SK-N-SH (cell line): ENCODE results near the gene MAPKAPK3. TPM values are rescaled to one million over a fixed set of nuclear protein-coding genes. Genes with fewer than 3 reads are reported as not detected.

Experiments used
- CTCF ChIA-PET: fragments of 300-600, 350-600 bp; formaldehyde crosslinking; extraction: SDS; loops from one replicate; lab custom pipeline; 2021; lab: Yijun Ruan, JAX
- POLR2A ChIA-PET: fragments of 350-600 bp; sonication (Branson Sonifier 250); formaldehyde crosslinking; extraction: SDS; loops from one replicate; lab custom pipeline; 2020; ENCODE audit warnings: antibody characterized with exemption, inconsistent platforms; lab: Yijun Ruan, JAX
- DNase-seq: peaks from one replicate; pipeline ENCODE4 v3.0.0; 2012
- H2AFZ ChIP-seq: fragments of 200-600 bp; sonication (generic); 2 replicates; pipeline ENCODE4 v1.8.1; 2016; ENCODE audit warnings: antibody characterized with exemption, mild to moderate bottlenecking, low read depth
- H3F3A ChIP-seq: fragments of 200-600 bp; sonication (generic); replicated peaks from 2 replicates; pipeline ENCODE3; 2016; ENCODE audit warnings: antibody characterized with exemption, mild to moderate bottlenecking; ENCODE audit not compliant: insufficient read depth
- H3K27ac ChIP-seq, 2 experiments: fragments of 200-500 bp in 1 of 2; fragments of 200-600 bp in 1 of 2; sonication (Bioruptor generic) in 1 of 2; sonication (generic), shearing (Covaris generic) in 1 of 2; 2 replicates each; pipeline versions ENCODE4 v1.5.1 to v1.6.1; 2014 to 2016; ENCODE audit warnings: low read depth in 2 of 2, inconsistent platforms in 1 of 2, low read length in 1 of 2, mild to moderate bottlenecking in 1 of 2, mixed read lengths in 1 of 2
- H3K27me3 ChIP-seq: fragments of 200-600 bp; sonication (generic), shearing (Covaris generic); 2 replicates; pipeline ENCODE4 v1.6.1; 2016; ENCODE audit warnings: mixed run types; ENCODE audit not compliant: insufficient read depth
- H3K36me3 ChIP-seq, 2 experiments: fragments of 200-500 bp in 1 of 2; fragments of 200-600 bp in 1 of 2; sonication (Bioruptor generic) in 1 of 2; sonication (generic) in 1 of 2; replicated peaks in 1 of 2; 2 replicates each; pipeline versions ENCODE3 to v1.5.1; 2014 to 2016; ENCODE audit warnings: low read length in 1 of 2, mild to moderate bottlenecking in 1 of 2; ENCODE audit not compliant: insufficient read depth in 2 of 2, control insufficient read depth in 1 of 2
- H3K4me1 ChIP-seq, 2 experiments: fragments of 200-500 bp in 1 of 2; fragments of 200-600 bp in 1 of 2; sonication (Bioruptor generic) in 1 of 2; sonication (generic), shearing (Covaris generic) in 1 of 2; 2 replicates each; pipeline versions ENCODE4 v1.5.1 to v1.6.1; 2014 to 2016; ENCODE audit warnings: low read depth in 1 of 2, low read length in 1 of 2, mixed run types in 1 of 2; ENCODE audit not compliant: insufficient read depth in 2 of 2, control insufficient read depth in 1 of 2
- H3K4me2 ChIP-seq: fragments of 200-600 bp; sonication (generic), shearing (Covaris generic); 2 replicates; pipeline ENCODE4 v1.6.1; 2017; ENCODE audit warnings: mixed run types
- H3K4me3 ChIP-seq, 2 experiments: fragments of 200-500 bp in 1 of 2; fragments of 200-600 bp in 1 of 2; sonication (Bioruptor generic) in 1 of 2; sonication (generic), shearing (Covaris generic) in 1 of 2; 2 replicates each; pipeline versions ENCODE4 v1.5.1 to v1.8.1; 2014 to 2016; ENCODE audit warnings: low read depth in 2 of 2, inconsistent platforms in 1 of 2, low read length in 1 of 2, mild to moderate bottlenecking in 1 of 2, mixed read lengths in 1 of 2, moderate library complexity in 1 of 2
- H3K79me2 ChIP-seq: fragments of 200-600 bp; sonication (generic); 2 replicates; pipeline ENCODE4 v1.8.1; 2017; ENCODE audit warnings: mild to moderate bottlenecking; ENCODE audit not compliant: insufficient read depth
- H3K9ac ChIP-seq: fragments of 200-600 bp; sonication (generic); 2 replicates; pipeline ENCODE4 v1.6.1; 2017; ENCODE audit warnings: mixed run types
- H3K9me2 ChIP-seq: fragments of 200-600 bp; sonication (generic); 2 replicates; pipeline ENCODE4 v1.6.1; 2017; ENCODE audit warnings: mixed run types
- H3K9me3 ChIP-seq: fragments of 200-600 bp; sonication (generic); 2 replicates; pipeline ENCODE4 v1.6.1; 2017; ENCODE audit warnings: mixed run types, mild to moderate bottlenecking, moderate library complexity
- H4K20me1 ChIP-seq: fragments of 200-600 bp; sonication (generic); 2 replicates; pipeline ENCODE4 v1.6.1; 2017; ENCODE audit warnings: mild to moderate bottlenecking, mixed run types; ENCODE audit not compliant: insufficient read depth
- EZH2phosphoT487 ChIP-seq: fragments of 200-600 bp; sonication (generic); IDR thresholded peaks from 2 replicates; pipeline ENCODE4 v1.6.1; 2017; ENCODE audit warnings: low read depth, mixed run types, mild to moderate bottlenecking, antibody characterized with exemption, moderate library complexity, borderline replicate concordance
- FOSL2 ChIP-seq: IDR thresholded peaks from 2 replicates; pipeline ENCODE4 v1.4.0; 2012; ENCODE audit warnings: low read depth, mild to moderate bottlenecking, moderate library complexity, borderline replicate concordance
- FOXJ3 ChIP-seq: sonication (generic); formaldehyde crosslinking; IDR thresholded peaks from 2 replicates; pipeline ENCODE4 v1.5.1; 2020; ENCODE audit warnings: mild to moderate bottlenecking, missing genetic modification reagents
- FOXM1 ChIP-seq: IDR thresholded peaks from 2 replicates; pipeline ENCODE4 v1.4.0; 2012; ENCODE audit warnings: low read depth, mild to moderate bottlenecking
- GABPA ChIP-seq: IDR thresholded peaks from 2 replicates; pipeline ENCODE4 v1.4.0; 2012; ENCODE audit warnings: low read depth, mild to moderate bottlenecking
- GATA2 ChIP-seq: sonication (generic); formaldehyde crosslinking; IDR thresholded peaks from 2 replicates; pipeline ENCODE4 v1.5.0; 2020; ENCODE audit warnings: mild to moderate bottlenecking, missing genetic modification reagents
- MXI1 ChIP-seq: IDR thresholded peaks from 2 replicates; pipeline ENCODE4 v1.6.1; 2012; ENCODE audit warnings: mild to moderate bottlenecking, low read depth, low read length, improper control_type of control experiment
- NFIC ChIP-seq: IDR thresholded peaks from 2 replicates; pipeline ENCODE4 v1.4.0; 2012; ENCODE audit warnings: borderline replicate concordance
- POLR2AphosphoS5 ChIP-seq: IDR thresholded peaks from 2 replicates; pipeline ENCODE4 v1.6.1; 2012; ENCODE audit warnings: low read depth, low read length
- RAD21 ChIP-seq: IDR thresholded peaks from 2 replicates; pipeline ENCODE4 v1.6.1; 2012; ENCODE audit warnings: mild to moderate bottlenecking, low read length
- RCOR1 ChIP-seq: fragments of 150-350 bp; IDR thresholded peaks from 2 replicates; pipeline ENCODE4 v1.6.1; 2017; ENCODE audit warnings: antibody characterized with exemption, low read length
- RFX5 ChIP-seq: IDR thresholded peaks from 2 replicates; pipeline ENCODE4 v1.6.1; 2012; ENCODE audit warnings: mild to moderate bottlenecking, improper control_type of control experiment, low read length
- TCF12 ChIP-seq: IDR thresholded peaks from 2 replicates; pipeline ENCODE4 v1.4.0; 2012
- WGBS: methylation state at CpG from one replicate; pipeline ENCODE4 v1.1.6; 2017; ENCODE audit warnings: low lambda C conversion rate; 5-methylcytosine and 5-hydroxymethylcytosine counted together
- polyA plus RNA-seq, 3 experiments: library from polyadenylated mRNA; depleted of rRNA; stranded (reverse); fragments of >200 nt; gene quantifications; 2 replicates each; pipeline ENCODE4 v1.2.3, GENCODE V29; 2012
- TF ChIP-seq, protein P1 (sequence below): IDR thresholded peaks from 2 replicates; pipeline ENCODE4 v1.4.0; 2012; ENCODE audit warnings: low read depth, borderline replicate concordance
- TF ChIP-seq, protein P2 (sequence below): IDR thresholded peaks from 2 replicates; pipeline ENCODE4 v1.6.1; 2012; ENCODE audit warnings: mild to moderate bottlenecking, low read depth, low read length, moderate library complexity
- TF ChIP-seq, protein P3 (sequence below): IDR thresholded peaks from 2 replicates; pipeline ENCODE4 v1.4.0; 2012; ENCODE audit warnings: low read depth
- TF ChIP-seq, protein P4 (sequence below): fragments of 200-600 bp; sonication (generic); IDR thresholded peaks from 2 replicates; pipeline ENCODE4 v1.6.1; 2017; ENCODE audit warnings: antibody characterized with exemption, mild to moderate bottlenecking, moderate library complexity
- TF ChIP-seq, protein P5 (sequence below): IDR thresholded peaks from 2 replicates; pipeline ENCODE4; 2012
- TF ChIP-seq, protein P6 (sequence below): fragments of 150-350 bp; IDR thresholded peaks from 2 replicates; pipeline ENCODE4 v1.6.1; 2016; ENCODE audit warnings: mild to moderate bottlenecking, low read depth, low read length

MAPKAPK3 gene
- polyA plus RNA-seq, 1 of the 3 experiments (the other 2 are of a cell fraction), result 29.4 TPM

DNA sequence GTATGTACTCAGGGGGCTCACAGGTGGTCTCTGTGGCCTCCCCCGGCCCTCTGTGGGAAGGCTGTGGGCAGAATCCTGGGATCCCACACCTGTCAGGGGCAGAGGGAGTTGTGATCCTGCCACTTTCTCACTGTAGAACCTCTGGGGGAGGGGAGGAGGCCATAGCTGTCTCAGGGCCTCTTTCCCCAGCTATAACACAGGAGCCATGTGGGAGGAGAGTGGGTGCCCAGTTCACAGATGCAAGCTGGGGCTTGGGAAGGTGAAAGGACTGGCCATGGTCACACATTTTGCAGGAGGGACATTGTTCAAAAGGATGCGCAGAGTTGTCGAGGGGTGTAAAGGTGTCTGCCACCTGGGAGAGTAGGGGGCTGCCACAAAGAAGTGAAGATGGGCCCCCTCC lies 11.7 kb downstream of the MAPKAPK3 start:
- CTCF ChIA-PET, result interaction anchor here (0.8 to 14.3 kb wide), 10 partner anchors 10 to 761 kb away, joined by 3 to 162 read pairs (median 4); partner anchors contain the start of genes DOCK3 and MAPKAPK3
- no peak for TF ChIP-seq POLR2AphosphoS5
- TF ChIP-seq, protein P1, sequence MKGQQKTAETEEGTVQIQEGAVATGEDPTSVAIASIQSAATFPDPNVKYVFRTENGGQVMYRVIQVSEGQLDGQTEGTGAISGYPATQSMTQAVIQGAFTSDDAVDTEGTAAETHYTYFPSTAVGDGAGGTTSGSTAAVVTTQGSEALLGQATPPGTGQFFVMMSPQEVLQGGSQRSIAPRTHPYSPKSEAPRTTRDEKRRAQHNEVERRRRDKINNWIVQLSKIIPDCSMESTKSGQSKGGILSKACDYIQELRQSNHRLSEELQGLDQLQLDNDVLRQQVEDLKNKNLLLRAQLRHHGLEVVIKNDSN, result no peak
- no peak for TF ChIP-seq GATA2 (CRISPR knock-in tag)
- TF ChIP-seq NFIC, result no peak
- no peak for TF ChIP-seq RFX5
- TF ChIP-seq FOSL2, result no peak
- TF ChIP-seq, protein P2, sequence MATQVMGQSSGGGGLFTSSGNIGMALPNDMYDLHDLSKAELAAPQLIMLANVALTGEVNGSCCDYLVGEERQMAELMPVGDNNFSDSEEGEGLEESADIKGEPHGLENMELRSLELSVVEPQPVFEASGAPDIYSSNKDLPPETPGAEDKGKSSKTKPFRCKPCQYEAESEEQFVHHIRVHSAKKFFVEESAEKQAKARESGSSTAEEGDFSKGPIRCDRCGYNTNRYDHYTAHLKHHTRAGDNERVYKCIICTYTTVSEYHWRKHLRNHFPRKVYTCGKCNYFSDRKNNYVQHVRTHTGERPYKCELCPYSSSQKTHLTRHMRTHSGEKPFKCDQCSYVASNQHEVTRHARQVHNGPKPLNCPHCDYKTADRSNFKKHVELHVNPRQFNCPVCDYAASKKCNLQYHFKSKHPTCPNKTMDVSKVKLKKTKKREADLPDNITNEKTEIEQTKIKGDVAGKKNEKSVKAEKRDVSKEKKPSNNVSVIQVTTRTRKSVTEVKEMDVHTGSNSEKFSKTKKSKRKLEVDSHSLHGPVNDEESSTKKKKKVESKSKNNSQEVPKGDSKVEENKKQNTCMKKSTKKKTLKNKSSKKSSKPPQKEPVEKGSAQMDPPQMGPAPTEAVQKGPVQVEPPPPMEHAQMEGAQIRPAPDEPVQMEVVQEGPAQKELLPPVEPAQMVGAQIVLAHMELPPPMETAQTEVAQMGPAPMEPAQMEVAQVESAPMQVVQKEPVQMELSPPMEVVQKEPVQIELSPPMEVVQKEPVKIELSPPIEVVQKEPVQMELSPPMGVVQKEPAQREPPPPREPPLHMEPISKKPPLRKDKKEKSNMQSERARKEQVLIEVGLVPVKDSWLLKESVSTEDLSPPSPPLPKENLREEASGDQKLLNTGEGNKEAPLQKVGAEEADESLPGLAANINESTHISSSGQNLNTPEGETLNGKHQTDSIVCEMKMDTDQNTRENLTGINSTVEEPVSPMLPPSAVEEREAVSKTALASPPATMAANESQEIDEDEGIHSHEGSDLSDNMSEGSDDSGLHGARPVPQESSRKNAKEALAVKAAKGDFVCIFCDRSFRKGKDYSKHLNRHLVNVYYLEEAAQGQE, result no peak
- no peak for TF ChIP-seq FOXJ3 (CRISPR knock-in tag)
- no peak for TF ChIP-seq MXI1
- no peak for TF ChIP-seq GABPA
- TF ChIP-seq, protein P3, sequence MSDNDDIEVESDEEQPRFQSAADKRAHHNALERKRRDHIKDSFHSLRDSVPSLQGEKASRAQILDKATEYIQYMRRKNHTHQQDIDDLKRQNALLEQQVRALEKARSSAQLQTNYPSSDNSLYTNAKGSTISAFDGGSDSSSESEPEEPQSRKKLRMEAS, result no peak
- no peak for TF ChIP-seq RAD21
- TF ChIP-seq TCF12, result no peak
- TF ChIP-seq, protein P4, sequence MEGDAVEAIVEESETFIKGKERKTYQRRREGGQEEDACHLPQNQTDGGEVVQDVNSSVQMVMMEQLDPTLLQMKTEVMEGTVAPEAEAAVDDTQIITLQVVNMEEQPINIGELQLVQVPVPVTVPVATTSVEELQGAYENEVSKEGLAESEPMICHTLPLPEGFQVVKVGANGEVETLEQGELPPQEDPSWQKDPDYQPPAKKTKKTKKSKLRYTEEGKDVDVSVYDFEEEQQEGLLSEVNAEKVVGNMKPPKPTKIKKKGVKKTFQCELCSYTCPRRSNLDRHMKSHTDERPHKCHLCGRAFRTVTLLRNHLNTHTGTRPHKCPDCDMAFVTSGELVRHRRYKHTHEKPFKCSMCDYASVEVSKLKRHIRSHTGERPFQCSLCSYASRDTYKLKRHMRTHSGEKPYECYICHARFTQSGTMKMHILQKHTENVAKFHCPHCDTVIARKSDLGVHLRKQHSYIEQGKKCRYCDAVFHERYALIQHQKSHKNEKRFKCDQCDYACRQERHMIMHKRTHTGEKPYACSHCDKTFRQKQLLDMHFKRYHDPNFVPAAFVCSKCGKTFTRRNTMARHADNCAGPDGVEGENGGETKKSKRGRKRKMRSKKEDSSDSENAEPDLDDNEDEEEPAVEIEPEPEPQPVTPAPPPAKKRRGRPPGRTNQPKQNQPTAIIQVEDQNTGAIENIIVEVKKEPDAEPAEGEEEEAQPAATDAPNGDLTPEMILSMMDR, result no peak
- TF ChIP-seq RCOR1, result no peak
- TF ChIP-seq, protein P5, sequence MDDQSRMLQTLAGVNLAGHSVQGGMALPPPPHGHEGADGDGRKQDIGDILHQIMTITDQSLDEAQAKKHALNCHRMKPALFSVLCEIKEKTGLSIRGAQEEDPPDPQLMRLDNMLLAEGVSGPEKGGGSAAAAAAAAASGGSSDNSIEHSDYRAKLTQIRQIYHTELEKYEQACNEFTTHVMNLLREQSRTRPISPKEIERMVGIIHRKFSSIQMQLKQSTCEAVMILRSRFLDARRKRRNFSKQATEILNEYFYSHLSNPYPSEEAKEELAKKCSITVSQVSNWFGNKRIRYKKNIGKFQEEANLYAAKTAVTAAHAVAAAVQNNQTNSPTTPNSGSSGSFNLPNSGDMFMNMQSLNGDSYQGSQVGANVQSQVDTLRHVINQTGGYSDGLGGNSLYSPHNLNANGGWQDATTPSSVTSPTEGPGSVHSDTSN, result no peak
- TF ChIP-seq EZH2phosphoT487, result no peak
- no peak for TF ChIP-seq FOXM1
- TF ChIP-seq, protein P6, sequence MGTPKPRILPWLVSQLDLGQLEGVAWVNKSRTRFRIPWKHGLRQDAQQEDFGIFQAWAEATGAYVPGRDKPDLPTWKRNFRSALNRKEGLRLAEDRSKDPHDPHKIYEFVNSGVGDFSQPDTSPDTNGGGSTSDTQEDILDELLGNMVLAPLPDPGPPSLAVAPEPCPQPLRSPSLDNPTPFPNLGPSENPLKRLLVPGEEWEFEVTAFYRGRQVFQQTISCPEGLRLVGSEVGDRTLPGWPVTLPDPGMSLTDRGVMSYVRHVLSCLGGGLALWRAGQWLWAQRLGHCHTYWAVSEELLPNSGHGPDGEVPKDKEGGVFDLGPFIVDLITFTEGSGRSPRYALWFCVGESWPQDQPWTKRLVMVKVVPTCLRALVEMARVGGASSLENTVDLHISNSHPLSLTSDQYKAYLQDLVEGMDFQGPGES, result no peak
- H3K9me2 ChIP-seq, result no peaks in the 10 kb centered on the region
- peaks cover 11 to 43% of the 10 kb centered on the region in 2 experiments; a peak in 3 of 4 replicates for H3K4me1 ChIP-seq
- no peaks in the 10 kb centered on the region for H3K27me3 ChIP-seq
- no peak overlapping the region for H2AFZ ChIP-seq
- no peak for DNase-seq
- no peaks in the 10 kb centered on the region for H4K20me1 ChIP-seq
- H3K36me3 ChIP-seq, result no peaks in the 10 kb centered on the region
- 97% methylated on average over 3 of the region's 3 CpGs for WGBS
- H3K4me3 ChIP-seq, result no peak overlapping the region
- POLR2A ChIA-PET, result interaction anchor here (1.1 kb wide), 1 partner anchor 10 kb away, joined by 3 read pairs; no protein-coding TSS in a partner anchor
- no peak overlapping the region for H3K27ac ChIP-seq
- H3K9ac ChIP-seq, result no peak overlapping the region
- H3K79me2 ChIP-seq, result no peaks in the 10 kb centered on the region; the same call in 1 of the 2 replicates
- H3K9me3 ChIP-seq, result no peaks in the 10 kb centered on the region
- H3K4me2 ChIP-seq, result no peak overlapping the region
- no peaks in the 10 kb centered on the region for H3F3A ChIP-seq
